Endothelial cell of umbilical vein (primary cell): Measurements from ENCODE around the gene SZT2. TPM values are rescaled to one million over a fixed set of nuclear protein-coding genes. Genes with fewer than 3 reads are reported as not detected.

ENCODE experiments used
- BruUV-seq: library from RNA; stranded (reverse); fragments of 400-500 nt; replicated peaks from 2 replicates; lab custom pipeline; 2021; lab: Mats Ljungman, UMichigan
- CTCF ChIA-PET: fragments of 300-600, 350-600 bp; sonication (Branson Sonifier 250); formaldehyde crosslinking; loops from one replicate; lab custom pipeline; 2021; ENCODE audit warnings: antibody characterized with exemption, inconsistent platforms; lab: Charles Lee
- POLR2A ChIA-PET: fragments of 300-600, 350-600 bp; sonication (Branson Sonifier 250); formaldehyde crosslinking; loops from one replicate; lab custom pipeline; 2021; ENCODE audit warnings: antibody characterized with exemption, inconsistent platforms; lab: Charles Lee
- DNase-seq: peaks from one replicate; pipeline ENCODE4 v3.0.0-alpha.2; 2011; ENCODE audit warnings: low read depth, low spot score
- FAIRE-seq: peaks from 2 replicates; lab custom pipeline; 2011; peaks lifted over from hg19 to GRCh38; lab: Jason Lieb, UNC
- H2AFZ ChIP-seq: 2 replicates; pipeline ENCODE4 v1.6.0; 2012; ENCODE audit warnings: low read depth, low read length, control low read depth, inconsistent platforms
- H3K27ac ChIP-seq: 2 replicates; pipeline ENCODE4 v1.5.1; 2011; ENCODE audit warnings: low read depth, mild to moderate bottlenecking, control low read depth, low read length, moderate library complexity; ENCODE audit not compliant: insufficient read depth
- H3K27me3 ChIP-seq, 2 experiments: 2 replicates each; pipeline versions ENCODE4 v1.6.0 to v1.6.1; 2011; ENCODE audit warnings: low read length in 2 of 2, mixed read lengths in 1 of 2; ENCODE audit not compliant: control insufficient read depth in 2 of 2, insufficient read depth in 2 of 2
- H3K36me3 ChIP-seq, 2 experiments: 2 replicates in 1 of 2; 3 replicates in 1 of 2; pipeline ENCODE4 v1.5.1; 2011; ENCODE audit warnings: low read length in 2 of 2, mild to moderate bottlenecking in 1 of 2, moderate library complexity in 1 of 2; ENCODE audit not compliant: control insufficient read depth in 2 of 2, insufficient read depth in 2 of 2; ENCODE audit errors: extremely low read depth in 1 of 2
- H3K4me1 ChIP-seq: 3 replicates; pipeline ENCODE4 v1.5.1; 2011; ENCODE audit warnings: mild to moderate bottlenecking, low read length; ENCODE audit not compliant: control insufficient read depth, insufficient read depth; ENCODE audit errors: extremely low read depth
- H3K4me2 ChIP-seq: 2 replicates; pipeline ENCODE4 v1.6.1; 2011; ENCODE audit warnings: low read length, control low read depth, mixed read lengths; ENCODE audit not compliant: insufficient read depth
- H3K4me3 ChIP-seq, 3 experiments: fragments of 200-600 bp in 1 of 3; sonication (generic), shearing (Covaris generic) in 1 of 3; replicated peaks in 1 of 3; 2 replicates each; pipeline ENCODE4 v1.5.1; 2011 to 2016; ENCODE audit warnings: control low read depth in 3 of 3, low read length in 3 of 3, mild to moderate bottlenecking in 2 of 3, inconsistent platforms in 1 of 3, low read depth in 1 of 3, moderate library complexity in 1 of 3; ENCODE audit not compliant: insufficient read depth in 1 of 3
- H3K79me2 ChIP-seq: 2 replicates; pipeline ENCODE4 v1.6.0; 2012; ENCODE audit warnings: low read length, inconsistent platforms; ENCODE audit not compliant: control insufficient read depth, insufficient read depth
- H3K9ac ChIP-seq: replicated peaks from 2 replicates; pipeline ENCODE3; 2011; ENCODE audit warnings: low read length, control low read depth; ENCODE audit not compliant: insufficient read depth; ENCODE audit errors: extremely low read depth
- H3K9me1 ChIP-seq: replicated peaks from 3 replicates; pipeline ENCODE4 v1.6.0; 2011; ENCODE audit warnings: mild to moderate bottlenecking, low read length; ENCODE audit not compliant: control insufficient read depth, insufficient read depth; ENCODE audit errors: extremely low read depth
- H3K9me3 ChIP-seq: replicated peaks from 2 replicates; pipeline ENCODE4 v1.5.1; 2012; ENCODE audit warnings: low read length, inconsistent platforms; ENCODE audit not compliant: control insufficient read depth, insufficient read depth
- H4K20me1 ChIP-seq: replicated peaks from 2 replicates; pipeline ENCODE3; 2011; ENCODE audit warnings: mild to moderate bottlenecking, low read length; ENCODE audit not compliant: control insufficient read depth, insufficient read depth; ENCODE audit errors: extremely low read depth
- EZH2 ChIP-seq: IDR thresholded peaks from 2 replicates; pipeline ENCODE4 v1.6.1; 2012; ENCODE audit warnings: borderline replicate concordance, low read depth, mild to moderate bottlenecking, moderate library complexity, low read length, inconsistent platforms; ENCODE audit not compliant: severe bottlenecking
- FOS ChIP-seq: IDR thresholded peaks from 2 replicates; pipeline ENCODE4 v1.6.1; 2011; ENCODE audit warnings: mild to moderate bottlenecking, low read length, moderate library complexity, borderline replicate concordance; ENCODE audit not compliant: insufficient read depth
- GATA2 ChIP-seq: IDR thresholded peaks from 2 replicates; pipeline ENCODE4 v1.7.0; 2011; ENCODE audit warnings: low read depth, mild to moderate bottlenecking, moderate library complexity, mixed read lengths, low read length; ENCODE audit not compliant: insufficient read length, insufficient read depth
- JUN ChIP-seq: IDR thresholded peaks from 2 replicates; pipeline ENCODE4 v1.6.1; 2011; ENCODE audit warnings: borderline replicate concordance, low read depth; ENCODE audit not compliant: insufficient read length, insufficient read depth
- MYC ChIP-seq: IDR thresholded peaks from one replicate; pipeline ENCODE4 v1.6.1; 2011; ENCODE audit warnings: mild to moderate bottlenecking, low read depth, low read length
- POLR2A ChIP-seq: IDR thresholded peaks from 2 replicates; pipeline ENCODE4 v1.6.1; 2012; ENCODE audit warnings: low read depth, mild to moderate bottlenecking, control low read depth, low read length
- POLR2AphosphoS5 ChIP-seq: IDR thresholded peaks from 2 replicates; pipeline ENCODE4 v1.6.1; 2012; ENCODE audit warnings: low read depth, mild to moderate bottlenecking, control low read depth, low read length, moderate library complexity; ENCODE audit not compliant: insufficient read depth
- dilution Hi-C: fragments of 300-500 bp; cut with MboI; formaldehyde crosslinking; loops from one replicate; pipeline ENCODE4 v1.15.0; 2019; ENCODE audit warnings: low sequenced_read_pairs; ENCODE audit not compliant: extremely low pct_ligation_motif_present
- intact Hi-C: fragments of 100-400 bp; cut with micrococcal nuclease; formaldehyde crosslinking; loops from one replicate; pipeline ENCODE4 v1.10.0; 2022
- polyA plus RNA-seq, 4 experiments: library from polyadenylated mRNA; depleted of rRNA in 3 of 4; stranded (reverse) in 3 of 4; unstranded in 1 of 4; fragments of >200 nt; gene quantifications; 2 replicates each; pipeline versions ENCODE4 v1.2.1 to v1.2.3, GENCODE V29; 2011 to 2012; ENCODE audit warnings: missing spikeins in 1 of 4
- total RNA-seq: library from RNA; stranded (reverse); gene quantifications from 2 replicates; pipeline ENCODE4 v1.2.3, GENCODE V29; 2021
- TF ChIP-seq, protein P1 (sequence below): IDR thresholded peaks from 2 replicates; pipeline ENCODE4 v1.6.1; 2011; ENCODE audit not compliant: insufficient read depth, insufficient read length
- TF ChIP-seq, protein P2 (sequence below), 2 donors: IDR thresholded peaks; 1 replicate in 1 of 2; 2 replicates in 1 of 2; pipeline ENCODE4 v1.5.1; 2011; ENCODE audit warnings: low read length in 2 of 2, mild to moderate bottlenecking in 2 of 2, moderate library complexity in 2 of 2, control low read depth in 1 of 2, inconsistent platforms in 1 of 2, low read depth in 1 of 2; ENCODE audit not compliant: insufficient read depth in 1 of 2; ENCODE audit errors: extremely low read depth in 1 of 2

The SZT2 gene
- total and polyA plus RNA-seq, 2 donors (not counting 3 experiments of a cell fraction or from before 2014, with no cell fraction given): 11.4 to 49.9 TPM

DNA sequence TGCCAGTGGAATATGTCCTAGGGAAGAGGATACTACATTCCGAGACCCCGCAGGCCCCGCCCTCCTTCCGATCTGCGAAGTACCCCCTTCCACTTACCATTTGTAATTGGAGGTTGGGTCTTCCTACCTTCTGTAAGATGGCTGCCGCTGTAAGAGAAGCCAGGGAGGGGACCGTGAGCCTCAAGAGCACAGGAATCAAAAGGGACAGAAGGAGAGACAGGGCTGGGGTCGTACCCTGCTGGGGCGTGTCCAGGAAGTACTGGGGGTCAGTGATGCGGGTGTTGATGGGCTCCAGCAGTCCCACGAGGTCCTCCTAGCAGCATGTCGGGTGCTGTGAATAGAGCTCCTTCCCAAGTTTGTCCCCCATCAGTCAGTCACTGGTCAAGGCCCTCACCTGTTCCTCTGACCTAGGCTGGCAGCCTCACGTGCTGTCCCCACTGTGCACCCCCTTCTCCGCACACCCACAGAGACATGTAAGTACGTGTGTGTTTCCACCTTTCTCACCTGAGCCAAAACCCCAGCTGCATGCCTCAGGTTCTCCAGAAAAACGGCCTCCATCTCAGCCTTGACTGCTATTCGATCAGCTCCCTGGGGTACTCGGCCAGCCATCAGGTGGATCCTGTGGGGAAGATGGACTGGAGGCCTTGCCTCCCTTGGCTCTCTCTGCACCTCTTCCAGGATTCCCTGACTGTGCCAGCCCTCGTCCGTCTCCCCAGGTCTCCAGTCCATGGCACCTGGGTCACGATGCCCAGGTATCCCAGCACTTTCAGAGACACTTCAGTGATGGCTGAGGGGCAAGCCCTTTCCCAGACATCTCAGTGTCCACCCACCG is 62.2 kb downstream of the SZT2 start:
- ChIA-PET POLR2A (no interaction called here), CTCF (interaction anchor here (1.2 to 1.7 kb wide), 3 partner anchors 15 to 225 kb away, joined by 3 to 6 read pairs (median 5); no protein-coding TSS in a partner anchor)
- Histone ChIP-seq H3K9me3 (no peaks in the 10 kb centered on the region), H3K36me3 (peaks cover 18 to 48% of the 10 kb centered on the region in 2 experiments), H3K27me3 (no peaks in the 10 kb centered on the region), H3K9ac (no peak overlapping the region), H3K4me2 (peak overlapping the region; percentile 88), H3K4me1 (peaks cover 43% of the 10 kb centered on the region), H3K27ac (no peak overlapping the region), H3K9me1 (no peaks in the 10 kb centered on the region), H3K79me2 (peaks cover 26% of the 10 kb centered on the region), H4K20me1 (no peaks in the 10 kb centered on the region), H2AFZ (no peak overlapping the region), H3K4me3 (peak overlapping the region in 2 of 3 experiments; percentile 67 to 78)
- peak; percentile 48 for FAIRE-seq
- dilution Hi-C loops: no loop called here
- DNase-seq: no peak
- intact Hi-C loops: no loop called here
- peak; percentile 63 for TF ChIP-seq POLR2A
- TF ChIP-seq POLR2AphosphoS5: peak; percentile 21
- no peak for TF ChIP-seq FOS
- TF ChIP-seq MYC: no peak
- no TSS peak for BruUV-seq

DNA sequence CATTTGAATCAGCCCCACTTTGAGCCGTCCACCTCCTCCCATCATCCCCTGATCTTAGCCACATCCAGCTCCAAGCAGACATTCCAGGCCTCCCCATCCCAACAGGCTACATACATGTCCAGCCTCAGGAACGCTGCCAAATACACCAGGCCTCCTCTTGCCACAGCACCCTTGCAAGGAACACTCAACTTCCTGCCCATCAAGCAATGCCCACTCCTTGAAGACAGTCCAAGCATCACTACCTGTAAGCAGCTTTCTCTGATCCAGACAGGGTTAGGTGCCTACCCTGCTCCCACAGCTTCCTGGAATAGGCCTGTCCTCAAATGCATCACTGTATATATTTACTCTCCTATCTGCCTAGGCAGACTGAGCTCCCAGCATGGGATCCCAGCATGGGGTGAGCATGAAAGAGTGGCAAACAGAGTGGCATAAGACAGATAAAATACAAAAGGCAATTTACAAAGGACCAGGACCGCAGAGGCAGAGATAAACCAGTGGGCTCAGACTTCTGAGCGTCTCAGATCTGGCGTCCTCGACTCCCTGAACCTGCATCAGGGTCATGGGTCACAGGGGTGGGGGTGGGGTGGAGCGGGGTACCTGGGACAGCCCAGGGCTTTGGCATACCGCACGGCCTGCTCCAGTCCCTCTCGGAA is 63.2 kb downstream of the SZT2 start:
- POLR2A ChIA-PET: interaction anchor here (0.6 to 0.7 kb wide), 2 partner anchors 94 to 214 kb away, joined by 4 to 5 read pairs; no protein-coding TSS in a partner anchor
- intact Hi-C loops (no loop called here), dilution Hi-C loops (no loop called here)
- peaks cover 43% of the 10 kb centered on the region for H3K4me1 ChIP-seq
- CTCF ChIA-PET: interaction anchor here (0.8 to 2.5 kb wide), 5 partner anchors 8 to 226 kb away, joined by 3 to 12 read pairs (median 5); partner anchors contain the start of gene PTPRF
- H3K4me3 ChIP-seq: peak overlapping the region; percentile 52 to 78 (median 67)
- H4K20me1 ChIP-seq: no peaks in the 10 kb centered on the region
- no peak for TF ChIP-seq POLR2AphosphoS5
- TF ChIP-seq, protein P1, sequence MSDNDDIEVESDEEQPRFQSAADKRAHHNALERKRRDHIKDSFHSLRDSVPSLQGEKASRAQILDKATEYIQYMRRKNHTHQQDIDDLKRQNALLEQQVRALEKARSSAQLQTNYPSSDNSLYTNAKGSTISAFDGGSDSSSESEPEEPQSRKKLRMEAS: no peak
- TF ChIP-seq GATA2: no peak
- TF ChIP-seq MYC: no peak
- TF ChIP-seq EZH2: no peak
- no peak for TF ChIP-seq FOS
- TF ChIP-seq, protein P2, sequence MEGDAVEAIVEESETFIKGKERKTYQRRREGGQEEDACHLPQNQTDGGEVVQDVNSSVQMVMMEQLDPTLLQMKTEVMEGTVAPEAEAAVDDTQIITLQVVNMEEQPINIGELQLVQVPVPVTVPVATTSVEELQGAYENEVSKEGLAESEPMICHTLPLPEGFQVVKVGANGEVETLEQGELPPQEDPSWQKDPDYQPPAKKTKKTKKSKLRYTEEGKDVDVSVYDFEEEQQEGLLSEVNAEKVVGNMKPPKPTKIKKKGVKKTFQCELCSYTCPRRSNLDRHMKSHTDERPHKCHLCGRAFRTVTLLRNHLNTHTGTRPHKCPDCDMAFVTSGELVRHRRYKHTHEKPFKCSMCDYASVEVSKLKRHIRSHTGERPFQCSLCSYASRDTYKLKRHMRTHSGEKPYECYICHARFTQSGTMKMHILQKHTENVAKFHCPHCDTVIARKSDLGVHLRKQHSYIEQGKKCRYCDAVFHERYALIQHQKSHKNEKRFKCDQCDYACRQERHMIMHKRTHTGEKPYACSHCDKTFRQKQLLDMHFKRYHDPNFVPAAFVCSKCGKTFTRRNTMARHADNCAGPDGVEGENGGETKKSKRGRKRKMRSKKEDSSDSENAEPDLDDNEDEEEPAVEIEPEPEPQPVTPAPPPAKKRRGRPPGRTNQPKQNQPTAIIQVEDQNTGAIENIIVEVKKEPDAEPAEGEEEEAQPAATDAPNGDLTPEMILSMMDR (IDR thresholded peaks at IDR 0.05; ENCODE audit: extremely low read depth in 1 of 2, insufficient read depth in 1 of 2, low read depth in 1 of 2, low read length in 2 of 2): no peak
- TF ChIP-seq POLR2A: no peak
- TF ChIP-seq JUN: no peak
- peaks cover 18 to 38% of the 10 kb centered on the region in 2 experiments for H3K36me3 ChIP-seq
- TSS peak; percentile 46 for BruUV-seq
- peak; percentile 55 for DNase-seq
- no peak overlapping the region for H2AFZ ChIP-seq
- peak overlapping the region; percentile 75 for H3K9ac ChIP-seq
- H3K27me3 ChIP-seq: no peaks in the 10 kb centered on the region
- FAIRE-seq: peak; percentile 81
- H3K79me2 ChIP-seq: peaks cover 26% of the 10 kb centered on the region
- H3K27ac ChIP-seq: peak overlapping the region; percentile 60
- H3K9me3 ChIP-seq: no peaks in the 10 kb centered on the region
- H3K4me2 ChIP-seq: peak overlapping the region; percentile 88
- no peaks in the 10 kb centered on the region for H3K9me1 ChIP-seq
